Measurements from ENCODE around the gene NAV2. TPM values are rescaled to one million over a fixed set of nuclear protein-coding genes. Genes with fewer than 3 reads are reported as not detected.

The NAV2 gene
- total RNA-seq, 1 donor from 2014 or later: 0.39 TPM

DNA sequence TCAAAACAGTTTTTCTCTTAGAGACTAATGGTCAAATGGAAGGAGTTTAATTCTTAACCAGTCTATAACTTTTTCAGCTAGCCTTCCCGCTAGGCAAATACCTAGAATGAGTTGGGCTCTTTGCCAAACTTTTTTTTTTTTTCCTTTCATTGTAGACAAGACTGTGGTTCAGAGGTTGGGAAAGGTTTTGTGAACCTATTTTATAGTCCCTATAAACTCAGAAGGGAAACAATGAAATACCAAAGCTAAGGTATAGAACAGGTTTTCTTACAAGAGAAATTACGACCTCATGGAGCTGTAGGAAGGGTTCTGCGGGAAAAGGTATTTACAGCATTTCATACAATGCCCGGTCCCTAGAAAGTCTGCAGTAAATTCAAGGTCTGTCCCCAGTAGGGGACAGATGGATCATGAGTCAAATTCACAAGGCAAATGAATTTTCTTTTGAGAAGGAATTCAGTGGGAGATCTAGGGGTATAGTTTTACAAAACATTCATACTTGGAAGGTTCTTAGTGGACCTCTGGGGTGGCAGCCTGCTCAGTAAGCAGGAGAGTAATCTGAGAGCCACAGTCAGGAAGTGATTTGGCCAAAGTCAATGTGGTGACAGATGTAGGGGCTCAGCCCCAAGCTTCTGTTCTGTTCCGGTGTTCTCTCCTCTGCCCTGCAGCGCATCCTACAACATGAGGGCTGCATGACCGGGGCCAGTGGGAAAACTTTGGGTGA lies 300.9 kb downstream of the NAV2 start:
- intact Hi-C loops (cut with micrococcal nuclease): no loop called here
- no peaks in the 10 kb centered on the region for H3K36me3 Mint-ChIP-seq (ENCODE audit: low read depth)
- DNase-seq (ENCODE audit: low spot score): no peak
- H3K4me3 Mint-ChIP-seq (ENCODE audit: low read depth): no peak overlapping the region
- H3K27ac Mint-ChIP-seq: no peak overlapping the region
- no peaks in the 10 kb centered on the region for H3K4me1 Mint-ChIP-seq (ENCODE audit: low read depth)
- no peaks in the 10 kb centered on the region for H3K9me3 Mint-ChIP-seq
- peaks cover 9% of the 10 kb centered on the region for H3K27me3 Mint-ChIP-seq (ENCODE audit: low read depth)

DNA sequence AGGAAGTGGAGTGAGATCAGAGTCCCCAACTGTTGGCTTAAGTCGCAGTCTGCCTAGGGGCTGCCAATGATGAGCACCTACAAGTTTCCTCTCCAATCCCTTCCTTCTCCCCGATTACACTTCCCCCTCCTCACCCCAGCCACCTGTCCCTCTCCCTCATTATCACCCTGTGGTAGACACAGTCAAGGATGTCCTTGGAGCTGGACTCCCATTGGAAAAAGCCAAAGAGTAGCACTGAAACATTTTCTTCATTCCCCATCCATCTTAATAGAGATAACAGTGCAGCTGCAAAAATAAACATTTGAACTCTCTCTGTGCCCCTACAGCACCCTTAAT lies 301.4 kb downstream of the NAV2 start:
- H3K9me3 Mint-ChIP-seq: no peaks in the 10 kb centered on the region
- no peak overlapping the region for H3K4me3 Mint-ChIP-seq (ENCODE audit: low read depth)
- no peaks in the 10 kb centered on the region for H3K4me1 Mint-ChIP-seq (ENCODE audit: low read depth)
- DNase-seq (ENCODE audit: low spot score): no peak
- intact Hi-C loops (cut with micrococcal nuclease): no loop called here
- peaks cover 9% of the 10 kb centered on the region for H3K27me3 Mint-ChIP-seq (ENCODE audit: low read depth)
- no peak overlapping the region for H3K27ac Mint-ChIP-seq
- no peaks in the 10 kb centered on the region for H3K36me3 Mint-ChIP-seq (ENCODE audit: low read depth)

DNA sequence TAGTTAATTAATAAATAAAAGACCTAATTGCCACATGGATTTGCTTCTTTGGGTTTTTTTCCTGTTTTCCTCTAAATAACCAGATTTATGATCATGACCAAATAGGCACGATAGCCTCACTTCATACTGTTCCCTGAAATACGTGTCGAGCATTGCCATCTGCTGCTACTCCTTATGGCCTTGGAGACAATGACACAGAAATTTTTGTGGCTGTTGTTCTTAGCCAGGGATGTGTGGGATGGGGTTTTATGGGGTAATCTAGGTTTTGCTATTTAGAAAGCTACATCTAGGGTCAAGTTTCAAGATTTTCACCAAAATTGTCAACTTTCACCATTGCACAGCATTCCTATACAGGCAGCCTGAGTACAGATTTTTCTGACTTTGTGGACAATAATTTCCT lies 302.5 kb downstream of the NAV2 start:
- intact Hi-C loops (cut with micrococcal nuclease): no loop called here
- no peak for DNase-seq (ENCODE audit: low spot score)
- no peaks in the 10 kb centered on the region for H3K36me3 Mint-ChIP-seq (ENCODE audit: low read depth)
- no peak overlapping the region for H3K4me3 Mint-ChIP-seq (ENCODE audit: low read depth)
- no peak overlapping the region for H3K27ac Mint-ChIP-seq
- no peaks in the 10 kb centered on the region for H3K9me3 Mint-ChIP-seq
- no peaks in the 10 kb centered on the region for H3K4me1 Mint-ChIP-seq (ENCODE audit: low read depth)
- H3K27me3 Mint-ChIP-seq (ENCODE audit: low read depth): peaks cover 9% of the 10 kb centered on the region

DNA sequence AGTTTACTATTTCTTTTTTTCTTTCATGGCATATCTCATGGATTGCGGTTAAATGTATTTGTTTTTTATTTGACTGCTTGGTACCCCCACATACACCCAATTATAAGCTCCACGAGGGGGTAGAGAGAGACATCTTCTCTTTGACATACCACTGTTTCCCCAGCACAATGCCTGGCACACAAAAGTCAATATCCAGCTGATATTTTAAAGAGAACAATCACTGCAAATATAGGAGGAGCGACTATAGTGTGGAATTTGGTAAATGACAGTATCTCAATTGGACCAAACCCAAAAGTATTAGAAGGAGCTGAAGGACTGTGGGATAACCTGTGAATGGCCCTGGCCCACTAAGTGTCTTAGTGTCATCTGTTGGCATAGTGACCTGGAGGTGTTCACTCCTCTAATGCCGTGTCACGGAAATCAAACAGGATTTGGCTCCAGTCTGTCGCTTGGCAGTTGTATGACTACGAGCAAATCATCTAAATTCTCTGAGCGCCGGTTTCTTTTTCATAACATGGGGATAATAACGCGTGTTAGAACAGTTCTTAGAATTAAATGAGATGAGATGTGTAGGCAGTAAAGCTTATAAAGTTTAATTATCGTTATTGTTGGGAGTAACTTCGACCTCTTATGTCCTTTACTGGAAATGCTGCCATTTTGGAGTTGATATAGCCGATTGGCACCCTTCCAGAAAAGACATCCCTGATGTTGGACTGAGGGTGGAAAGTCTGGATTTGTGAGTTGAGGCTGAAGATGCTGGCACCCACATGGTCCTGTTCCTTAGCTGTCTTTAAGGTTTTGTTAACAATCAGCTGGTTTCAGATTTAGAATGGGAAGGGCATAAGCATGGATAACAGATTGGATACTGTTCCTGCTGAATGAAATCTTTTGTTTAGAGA lies 303.1 kb downstream of the NAV2 start:
- Mint-ChIP-seq H3K4me3 (ENCODE audit: low read depth) (no peak overlapping the region), H3K36me3 (ENCODE audit: low read depth) (no peaks in the 10 kb centered on the region), H3K9me3 (no peaks in the 10 kb centered on the region), H3K27me3 (ENCODE audit: low read depth) (peaks cover 9% of the 10 kb centered on the region), H3K27ac (no peak overlapping the region), H3K4me1 (ENCODE audit: low read depth) (no peaks in the 10 kb centered on the region)
- no peak for DNase-seq (ENCODE audit: low spot score)
- intact Hi-C loops (cut with micrococcal nuclease): no loop called here

DNA sequence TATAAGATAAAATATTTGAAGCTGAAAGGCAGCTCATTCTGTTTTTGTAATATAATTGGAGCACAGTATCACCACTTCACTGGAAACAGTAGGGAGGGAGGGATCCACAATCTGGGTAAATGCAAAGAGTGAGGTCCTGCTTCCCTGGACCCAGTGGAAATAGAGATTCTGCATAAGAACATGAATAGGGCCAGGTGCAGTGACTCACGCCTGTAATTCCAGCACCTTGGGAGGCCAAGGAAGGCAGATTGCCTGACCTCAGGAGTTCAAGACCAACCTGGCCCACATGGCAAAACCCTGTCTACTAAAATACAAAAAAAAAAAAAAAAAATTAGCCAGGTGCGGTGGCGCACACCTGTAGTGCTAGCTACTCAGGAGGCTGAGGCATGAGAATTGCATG lies 303.9 kb downstream of the NAV2 start:
- H3K4me3 Mint-ChIP-seq (ENCODE audit: low read depth): no peak overlapping the region
- H3K4me1 Mint-ChIP-seq (ENCODE audit: low read depth): no peaks in the 10 kb centered on the region
- no peak overlapping the region for H3K27ac Mint-ChIP-seq
- intact Hi-C loops (cut with micrococcal nuclease): no loop called here
- H3K27me3 Mint-ChIP-seq (ENCODE audit: low read depth): peaks cover 9% of the 10 kb centered on the region
- DNase-seq (ENCODE audit: low spot score): no peak
- no peaks in the 10 kb centered on the region for H3K9me3 Mint-ChIP-seq
- no peaks in the 10 kb centered on the region for H3K36me3 Mint-ChIP-seq (ENCODE audit: low read depth)

DNA sequence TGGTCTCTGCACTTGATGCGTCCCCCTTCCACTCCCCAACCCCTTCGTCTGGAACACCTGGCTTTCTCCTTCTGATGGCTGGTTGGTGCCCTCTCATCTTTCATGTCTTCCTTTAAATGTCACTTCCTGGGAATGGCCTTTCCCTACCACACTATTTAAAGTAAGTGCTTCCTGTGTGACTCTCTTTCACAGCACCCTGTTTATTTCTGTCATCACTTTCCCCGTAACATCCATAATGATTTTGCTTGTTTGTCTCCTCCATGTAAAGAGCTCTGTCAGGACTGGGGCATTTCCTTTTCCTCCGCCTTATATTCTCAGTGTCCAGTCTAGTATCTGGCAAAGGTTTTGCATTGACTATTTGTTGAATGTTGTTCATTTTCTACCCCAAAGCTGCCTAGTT lies 304.7 kb downstream of the NAV2 start:
- H3K27me3 Mint-ChIP-seq (ENCODE audit: low read depth): peaks cover 9% of the 10 kb centered on the region
- no peak for DNase-seq (ENCODE audit: low spot score)

DNA sequence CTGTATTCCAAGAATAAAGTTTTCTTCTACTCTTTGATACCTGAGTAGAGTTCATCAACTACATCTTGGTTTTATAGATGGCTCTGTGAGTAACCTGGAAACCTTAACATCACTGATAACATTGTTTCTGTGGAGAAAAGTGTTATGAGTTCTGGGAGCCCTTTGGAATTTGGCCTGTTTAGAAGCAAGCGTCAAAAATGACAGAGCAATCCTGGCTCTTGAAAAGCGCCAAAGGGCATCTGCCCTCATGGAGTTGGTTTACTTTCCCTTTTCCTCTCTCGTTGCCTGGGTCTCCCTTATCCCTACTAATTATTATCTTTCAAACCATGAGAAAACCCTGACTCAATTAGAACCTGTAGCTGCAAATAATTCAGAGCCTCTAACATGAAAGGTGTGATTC lies 307.6 kb downstream of the NAV2 start:
- Mint-ChIP-seq H3K4me3 (ENCODE audit: low read depth) (no peak overlapping the region), H3K36me3 (ENCODE audit: low read depth) (no peaks in the 10 kb centered on the region), H3K4me1 (ENCODE audit: low read depth) (no peaks in the 10 kb centered on the region), H3K9me3 (no peaks in the 10 kb centered on the region), H3K27me3 (ENCODE audit: low read depth) (peaks cover 2% of the 10 kb centered on the region), H3K27ac (no peak overlapping the region)
- DNase-seq (ENCODE audit: low spot score): no peak
- intact Hi-C loops (cut with micrococcal nuclease): no loop called here

More for the DNA sequence above, 304.7 kb downstream of the NAV2 start:
- Mint-ChIP-seq H3K27ac (no peak overlapping the region), H3K9me3 (no peaks in the 10 kb centered on the region), H3K4me3 (ENCODE audit: low read depth) (no peak overlapping the region), H3K36me3 (ENCODE audit: low read depth) (no peaks in the 10 kb centered on the region), H3K4me1 (ENCODE audit: low read depth) (no peaks in the 10 kb centered on the region)
- intact Hi-C loops (cut with micrococcal nuclease): no loop called here

DNA sequence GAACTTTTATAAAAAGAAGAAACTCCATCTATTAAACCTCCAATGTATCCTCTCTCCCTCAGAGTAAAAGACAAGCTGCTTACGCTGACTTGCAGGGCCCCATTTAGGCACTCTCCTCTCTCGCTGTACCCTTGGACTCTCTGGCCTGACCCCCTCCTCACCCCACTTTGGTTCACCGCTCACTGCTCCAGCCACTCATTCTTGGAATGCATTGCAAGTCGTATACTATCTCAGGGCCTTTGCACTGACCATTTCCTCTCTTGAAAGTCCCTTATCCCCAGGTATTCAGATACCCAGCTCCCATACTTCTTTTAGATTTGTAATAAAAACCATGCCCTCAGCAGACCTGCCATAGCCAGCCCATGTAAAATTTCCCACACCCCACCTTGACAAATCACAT lies 308.1 kb downstream of the NAV2 start:
- Mint-ChIP-seq H3K36me3 (ENCODE audit: low read depth) (no peaks in the 10 kb centered on the region), H3K27me3 (ENCODE audit: low read depth) (no peaks in the 10 kb centered on the region), H3K27ac (no peak overlapping the region), H3K4me1 (ENCODE audit: low read depth) (no peaks in the 10 kb centered on the region), H3K4me3 (ENCODE audit: low read depth) (no peak overlapping the region), H3K9me3 (no peaks in the 10 kb centered on the region)
- intact Hi-C loops (cut with micrococcal nuclease): no loop called here
- DNase-seq (ENCODE audit: low spot score): no peak

DNA sequence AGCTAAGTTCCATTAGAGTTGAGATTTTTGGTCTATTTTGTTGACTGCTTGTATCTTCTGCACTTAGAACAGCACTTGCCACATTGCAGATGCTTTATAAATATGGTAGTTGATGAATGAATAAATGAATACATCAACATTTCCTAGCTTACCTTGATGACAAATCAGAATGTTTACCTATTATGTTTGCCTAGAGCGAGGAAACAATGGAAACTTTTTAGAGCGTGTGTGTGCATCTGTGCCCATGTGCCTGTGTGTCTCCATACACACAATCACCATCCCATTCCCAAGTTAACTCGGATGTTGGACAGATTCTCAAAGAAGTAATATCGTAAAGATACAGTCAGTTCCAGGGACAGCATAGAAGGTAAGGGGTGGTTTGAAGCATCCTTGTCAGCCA lies 308.6 kb downstream of the NAV2 start:
- Mint-ChIP-seq H3K4me1 (ENCODE audit: low read depth) (no peaks in the 10 kb centered on the region), H3K36me3 (ENCODE audit: low read depth) (no peaks in the 10 kb centered on the region), H3K9me3 (no peaks in the 10 kb centered on the region), H3K27me3 (ENCODE audit: low read depth) (no peaks in the 10 kb centered on the region), H3K27ac (no peak overlapping the region), H3K4me3 (ENCODE audit: low read depth) (no peak overlapping the region)
- intact Hi-C loops (cut with micrococcal nuclease): no loop called here
- no peak for DNase-seq (ENCODE audit: low spot score)

DNA sequence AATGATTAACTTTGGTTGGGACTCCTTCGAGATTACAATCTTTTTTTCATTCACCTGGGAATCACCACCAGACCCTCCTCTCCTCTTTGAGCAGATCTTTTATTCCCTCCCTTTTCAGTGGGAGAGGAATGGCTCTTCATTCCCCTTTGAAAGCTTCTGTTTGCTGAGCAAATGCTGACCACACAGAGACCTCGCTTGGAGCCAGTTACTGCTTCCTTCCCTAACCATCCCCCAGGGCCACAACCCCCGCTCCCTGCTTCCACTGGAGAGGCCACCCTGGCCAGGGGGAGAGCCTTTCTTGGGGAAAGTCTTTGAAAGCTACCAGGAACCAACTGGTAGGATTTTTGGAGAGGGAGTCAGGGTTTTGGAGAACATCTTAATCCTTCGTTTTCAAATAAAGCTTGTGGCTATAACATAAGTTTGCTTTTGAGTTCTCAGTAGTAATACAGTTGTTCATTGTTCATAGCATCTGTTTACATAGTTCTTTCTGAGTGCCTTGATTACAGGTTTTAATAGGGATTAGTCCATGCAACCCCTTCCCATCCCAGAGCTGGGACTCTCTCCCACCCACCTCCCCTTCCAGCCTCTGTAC lies 309.2 kb downstream of the NAV2 start:
- no peaks in the 10 kb centered on the region for H3K9me3 Mint-ChIP-seq
- no peak for DNase-seq (ENCODE audit: low spot score)
- H3K4me1 Mint-ChIP-seq (ENCODE audit: low read depth): no peaks in the 10 kb centered on the region
- no peaks in the 10 kb centered on the region for H3K36me3 Mint-ChIP-seq (ENCODE audit: low read depth)
- H3K27ac Mint-ChIP-seq: no peak overlapping the region
- H3K27me3 Mint-ChIP-seq (ENCODE audit: low read depth): no peaks in the 10 kb centered on the region
- H3K4me3 Mint-ChIP-seq (ENCODE audit: low read depth): no peak overlapping the region
- intact Hi-C loops (cut with micrococcal nuclease): no loop called here

DNA sequence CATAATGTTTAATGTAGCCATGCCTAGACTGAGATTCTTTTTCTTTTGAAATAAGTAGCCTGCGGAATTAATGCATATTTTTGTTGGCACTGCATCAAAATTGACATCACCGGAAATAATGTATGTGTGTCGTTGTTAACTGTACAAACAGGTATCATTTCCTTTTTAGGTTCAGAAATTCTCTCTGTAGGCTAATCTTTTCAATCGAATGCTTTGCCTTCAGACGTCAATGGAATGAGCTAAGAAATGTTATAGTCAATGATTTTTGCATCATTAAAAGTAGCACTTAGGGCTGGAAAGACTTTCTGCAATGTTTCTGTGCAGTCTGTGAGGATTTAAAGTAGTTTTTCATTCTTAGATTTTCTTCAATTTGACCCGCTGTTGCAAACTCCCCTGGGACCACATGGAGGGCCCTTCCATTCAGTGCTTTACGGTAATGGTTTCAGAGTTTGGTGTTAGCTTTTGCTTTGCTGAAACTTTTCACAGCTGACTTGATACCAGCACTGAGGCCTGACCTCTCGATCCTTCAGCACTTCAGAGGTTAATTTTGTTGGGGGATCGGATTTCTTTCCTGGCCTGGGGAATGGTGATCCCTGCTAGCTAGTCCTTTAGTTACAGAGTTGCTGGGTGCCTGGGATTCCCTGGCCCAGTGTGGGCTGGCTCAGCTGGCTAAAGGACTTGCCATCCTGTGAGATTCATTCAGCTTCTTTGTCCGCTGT lies 309.9 kb downstream of the NAV2 start:
- no peaks in the 10 kb centered on the region for H3K27me3 Mint-ChIP-seq (ENCODE audit: low read depth)
- H3K27ac Mint-ChIP-seq: no peak overlapping the region
- H3K9me3 Mint-ChIP-seq: no peaks in the 10 kb centered on the region
- H3K4me3 Mint-ChIP-seq (ENCODE audit: low read depth): no peak overlapping the region
- H3K4me1 Mint-ChIP-seq (ENCODE audit: low read depth): no peaks in the 10 kb centered on the region
- no peaks in the 10 kb centered on the region for H3K36me3 Mint-ChIP-seq (ENCODE audit: low read depth)
- intact Hi-C loops (cut with micrococcal nuclease): no loop called here
- no peak for DNase-seq (ENCODE audit: low spot score)

DNA sequence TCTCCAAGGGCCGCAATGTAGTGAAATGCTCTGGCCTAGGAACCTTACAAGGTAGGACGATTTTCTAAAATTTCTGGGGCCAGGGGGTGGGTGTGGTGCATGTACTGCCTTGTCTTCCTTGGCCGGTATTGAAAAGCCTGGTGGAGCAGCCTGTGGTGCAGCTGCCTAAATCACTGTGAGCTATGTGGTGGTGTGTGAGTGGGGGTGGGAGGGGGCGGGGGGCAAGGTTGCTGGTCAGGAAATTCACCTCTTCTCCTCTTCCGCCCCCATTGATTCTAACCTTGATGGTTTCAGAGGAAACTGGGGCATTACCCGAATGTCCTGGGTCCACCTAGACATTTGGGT lies 310.4 kb downstream of the NAV2 start:
- H3K4me1 Mint-ChIP-seq (ENCODE audit: low read depth): no peaks in the 10 kb centered on the region
- H3K27ac Mint-ChIP-seq: no peak overlapping the region
- no peaks in the 10 kb centered on the region for H3K9me3 Mint-ChIP-seq
- intact Hi-C loops (cut with micrococcal nuclease): no loop called here
- no peaks in the 10 kb centered on the region for H3K27me3 Mint-ChIP-seq (ENCODE audit: low read depth)
- no peak overlapping the region for H3K4me3 Mint-ChIP-seq (ENCODE audit: low read depth)
- H3K36me3 Mint-ChIP-seq (ENCODE audit: low read depth): no peaks in the 10 kb centered on the region
- DNase-seq (ENCODE audit: low spot score): no peak
